GM18519 (cell line): ENCODE measurements around the gene TRIM65.
"Not testable (repeated sequence)": the region's sequence is repeated elsewhere in the genome, so short reads cannot be mapped to it uniquely, and the experiment has no call there.

Experiments used
- ATAC-seq: cut with Tn5 transposase; IDR thresholded peaks from one replicate; pipeline ENCODE4 v1.9.1; 2021; ENCODE audit warnings: mild to moderate bottlenecking, moderate library complexity; ENCODE audit not compliant: unreplicated experiment, low FRiP score

Gene TRIM65

GRCh38 chr17:75898065-75898464 lies 1.3 kb upstream of the TRIM65 start:
- no peak for ATAC-seq

GRCh38 chr17:75897160-75898019 lies 639 bp upstream of the TRIM65 start:
- ATAC-seq, result no peak

- no peak for ATAC-seq
These were observed 1.2 kb downstream of the TRIM65 start for GRCh38 chr17:75895370-75896155.

DNA sequence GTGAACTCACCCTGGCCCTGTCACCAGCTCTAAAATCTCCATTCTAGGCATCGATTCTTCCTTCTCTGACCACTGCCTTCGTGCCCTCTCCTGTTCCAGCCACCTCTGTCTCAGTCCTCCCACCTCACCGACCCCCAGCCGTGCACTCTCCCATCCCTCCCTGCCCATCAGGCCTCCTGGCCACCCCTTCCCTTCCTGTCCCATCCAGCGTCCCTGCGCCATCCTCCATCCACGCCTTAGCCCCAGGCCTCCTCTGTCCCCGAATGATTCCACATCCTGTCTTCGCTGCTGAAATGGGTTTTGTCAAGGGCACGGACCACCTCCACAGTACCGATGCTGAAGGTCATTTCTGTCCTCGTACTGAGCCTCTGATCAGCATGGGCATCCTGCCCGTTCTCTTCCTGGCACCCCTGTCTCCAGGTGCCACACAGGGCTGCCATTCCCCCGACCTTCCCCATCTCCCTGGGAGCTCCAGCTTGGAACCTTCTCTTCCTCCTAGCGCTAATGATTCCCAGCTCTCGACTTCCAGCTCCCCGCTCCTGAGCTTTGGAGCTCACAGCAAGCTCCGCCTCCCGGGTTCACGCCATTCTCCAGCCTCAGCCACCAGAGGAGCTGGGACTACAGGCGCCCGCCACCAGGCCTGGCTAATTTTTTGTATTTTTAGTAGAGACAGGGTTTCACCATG lies 2.6 kb downstream of the TRIM65 start:
- ATAC-seq, result no peak

GRCh38 chr17:75893305-75894048 lies 3.3 kb downstream of the TRIM65 start:
- ATAC-seq, result no peak

GRCh38 chr17:75892556-75893224 lies 4.1 kb downstream of the TRIM65 start:
- ATAC-seq, result no peak

DNA sequence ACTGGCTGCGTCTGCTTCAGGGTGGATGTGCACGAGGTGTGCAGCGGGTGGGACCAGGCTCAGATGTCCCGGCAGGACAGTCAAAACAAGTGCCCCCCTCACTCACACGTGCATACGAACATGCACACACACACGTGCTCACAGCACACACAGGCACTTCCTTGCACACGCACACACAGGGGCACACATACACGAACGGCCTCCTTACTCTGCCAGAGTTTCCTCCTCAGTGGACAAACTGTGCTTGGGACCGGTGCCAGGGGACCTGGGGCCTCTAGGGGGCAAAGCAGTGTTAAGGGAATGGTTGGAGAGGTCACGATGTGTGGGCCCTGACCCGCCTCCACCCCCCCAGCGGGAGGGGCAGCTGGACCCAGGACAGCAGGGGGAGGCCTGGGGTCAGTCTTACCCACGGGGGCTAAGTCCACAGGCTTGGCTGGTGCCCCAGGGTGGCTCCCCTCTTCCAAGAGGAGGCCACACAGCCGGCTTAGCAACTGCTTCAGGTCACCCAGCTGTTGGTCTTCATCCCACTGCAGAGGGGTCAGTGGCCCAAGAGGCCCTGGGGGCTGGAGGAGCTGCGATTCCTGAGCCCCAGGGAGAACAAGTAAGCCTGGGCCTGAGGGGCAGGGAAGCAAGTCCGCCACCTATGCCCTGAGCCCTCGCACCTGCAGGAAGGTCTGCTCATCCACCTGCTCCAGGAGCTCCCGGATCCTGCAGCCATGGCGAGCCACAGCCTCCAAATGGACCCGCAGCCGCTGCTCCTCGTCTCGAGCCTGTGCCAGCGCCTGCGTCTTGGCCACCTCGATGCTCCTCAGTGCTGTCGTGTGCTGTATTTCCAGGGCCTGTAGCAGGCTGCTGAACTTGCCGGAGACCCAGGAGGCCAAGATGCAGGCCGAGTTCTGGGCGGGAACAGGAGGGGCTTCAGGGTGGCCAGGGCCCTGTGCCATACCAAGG lies 4.9 kb downstream of the TRIM65 start:
- no peak for ATAC-seq

- no peak for ATAC-seq
These were observed 5.6 kb downstream of the TRIM65 start for GRCh38 chr17:75891022-75891604.

- ATAC-seq, result no peak
These were observed 7.3 kb downstream of the TRIM65 start for GRCh38 chr17:75889454-75889853.

- no peak for ATAC-seq
These were observed 8.3 kb downstream of the TRIM65 start for GRCh38 chr17:75888484-75888883.

GRCh38 chr17:75885860-75886259 lies 10.9 kb downstream of the TRIM65 start:
- not testable (repeated sequence) for ATAC-seq

GRCh38 chr17:75885431-75885830 lies 11.3 kb downstream of the TRIM65 start:
- no peak for ATAC-seq

DNA sequence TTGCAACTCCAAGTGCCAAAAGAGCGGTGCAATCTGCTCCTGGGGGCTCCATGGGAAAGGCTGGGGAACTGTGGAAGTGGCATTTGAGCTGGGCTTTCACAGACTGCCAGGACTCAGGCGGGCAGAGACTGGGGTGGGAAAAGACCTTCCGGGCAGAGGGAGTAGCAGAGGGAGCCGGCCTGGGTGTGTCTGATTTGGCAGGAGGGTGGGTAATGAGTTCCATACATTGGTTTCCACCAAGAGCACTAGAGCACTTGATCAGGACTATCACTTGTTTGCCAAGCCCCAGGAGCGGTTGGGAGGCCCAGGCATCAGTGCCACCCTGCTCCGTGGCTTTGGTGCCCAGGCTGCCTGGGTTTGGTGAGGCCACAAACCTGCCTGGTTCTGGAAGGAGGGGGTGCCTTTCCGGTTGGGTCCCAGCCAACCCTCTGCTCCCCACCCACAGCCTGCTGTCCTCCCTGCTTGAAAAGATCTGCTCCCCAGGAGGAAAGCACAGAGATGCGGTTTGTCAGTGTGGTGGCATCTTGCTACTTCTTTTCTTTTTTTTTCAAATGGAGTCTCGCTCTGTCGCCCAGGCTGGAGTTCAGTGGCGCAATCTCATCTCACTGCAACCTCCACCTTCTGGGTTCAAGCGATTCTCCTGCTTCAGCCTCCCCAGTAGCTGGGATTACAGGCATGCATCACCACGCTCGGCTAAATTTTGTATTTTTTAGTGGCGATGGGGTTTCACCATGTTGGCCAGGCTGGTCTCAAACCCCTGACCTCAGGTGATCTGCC lies 14.9 kb downstream of the TRIM65 start:
- ATAC-seq, result no peak

DNA sequence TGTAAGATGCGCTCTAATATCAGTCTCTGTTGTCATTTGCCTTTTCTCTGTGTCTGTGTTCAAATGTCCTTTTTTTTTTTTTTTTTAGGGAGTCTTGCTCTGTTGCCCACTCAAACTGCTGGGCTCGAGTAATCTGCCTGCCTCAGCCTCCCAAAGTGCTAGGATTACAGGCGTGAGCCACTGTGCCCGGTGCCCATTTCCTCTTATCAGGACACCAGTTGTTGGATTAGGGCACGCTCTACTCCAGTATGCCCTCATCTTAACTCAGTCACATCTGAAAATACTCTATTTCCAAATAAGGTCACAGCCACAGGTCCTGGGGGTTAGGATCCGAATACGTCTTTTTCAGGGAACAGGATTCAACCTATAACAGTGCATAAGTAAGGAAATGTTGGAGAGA lies 16.5 kb downstream of the TRIM65 start:
- ATAC-seq, result no peak

- no peak for ATAC-seq
These were observed 18.4 kb downstream of the TRIM65 start, which contains the start of gene TRIM47 for GRCh38 chr17:75878174-75878998. Gene TRIM47 (minus strand): TSS chr17:75878581. CDS start chr17:75878548, 33 bp downstream.

DNA sequence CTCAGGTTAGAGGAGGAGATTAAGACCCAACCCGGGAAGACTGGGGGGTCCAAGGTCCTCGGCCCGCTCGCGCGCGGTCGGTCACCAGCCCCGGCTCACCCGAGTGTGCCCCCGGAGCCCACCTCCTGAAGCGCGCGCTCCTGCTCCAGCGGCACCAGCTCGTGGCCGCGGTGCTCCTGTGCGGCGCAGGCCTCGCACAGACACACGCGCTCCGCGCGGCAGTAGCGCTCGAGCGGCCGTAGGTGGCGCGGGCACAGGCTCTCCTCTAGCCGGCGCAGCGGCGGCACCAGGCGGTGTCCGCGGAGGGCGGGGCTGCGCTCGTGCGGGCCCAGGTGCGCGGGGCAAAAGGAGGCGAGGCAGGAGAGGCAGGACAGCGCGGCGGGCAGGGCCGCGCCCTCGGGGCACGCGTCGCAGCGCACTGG lies 19.0 kb downstream of the TRIM65 start:
- no peak for ATAC-seq
